HepG2 (cell line): ENCODE measurements around the gene PFKL.

Source experiments
- ATF7 ChIP-seq, 2 experiments: fragments of 450-650 bp in 1 of 2; sonication (generic) in 1 of 2; formaldehyde crosslinking in 1 of 2; IDR thresholded peaks; 2 replicates each; pipeline versions ENCODE4 v1.4.0 to v1.6.1; 2016 to 2020; ENCODE audit warnings: antibody characterized with exemption in 1 of 2, mild to moderate bottlenecking in 1 of 2, missing genetic modification reagents in 1 of 2
- BRCA1 ChIP-seq: sonication (generic); formaldehyde crosslinking; IDR thresholded peaks from 2 replicates; pipeline ENCODE4 v1.4.0; 2020; ENCODE audit warnings: missing genetic modification reagents
- FOSL2 ChIP-seq: sonication (generic); formaldehyde crosslinking; IDR thresholded peaks from 2 replicates; pipeline ENCODE4 v1.4.0; 2020; ENCODE audit warnings: missing genetic modification reagents
- JUND ChIP-seq: sonication (generic); formaldehyde crosslinking; IDR thresholded peaks from 2 replicates; pipeline ENCODE4 v1.8.0; 2022; ENCODE audit warnings: mild to moderate bottlenecking, missing genetic modification reagents
- TBP ChIP-seq: sonication (generic); formaldehyde crosslinking; IDR thresholded peaks from 2 replicates; pipeline ENCODE4 v1.5.0; 2020; ENCODE audit warnings: missing genetic modification reagents
- WIZ ChIP-seq: sonication (generic); formaldehyde crosslinking; IDR thresholded peaks from 2 replicates; pipeline ENCODE4 v1.5.1; 2020; ENCODE audit warnings: mild to moderate bottlenecking, missing genetic modification reagents
- ZBTB1 ChIP-seq: sonication (generic); formaldehyde crosslinking; IDR thresholded peaks from 2 replicates; pipeline ENCODE4 v1.4.0; 2020; ENCODE audit warnings: missing genetic modification reagents, borderline replicate concordance
- ZBTB4 ChIP-seq: sonication (generic); formaldehyde crosslinking; IDR thresholded peaks from 2 replicates; pipeline ENCODE4 v1.4.0; 2020; ENCODE audit warnings: missing genetic modification reagents, mild to moderate bottlenecking, borderline replicate concordance
- ZNF510 ChIP-seq: sonication (generic); formaldehyde crosslinking; IDR thresholded peaks from 2 replicates; pipeline ENCODE4 v1.4.0; 2020; ENCODE audit warnings: low read depth, mild to moderate bottlenecking, missing genetic modification reagents
- ZNF607 ChIP-seq: sonication (generic); formaldehyde crosslinking; IDR thresholded peaks from 2 replicates; pipeline ENCODE4 v1.5.1; 2020; ENCODE audit warnings: missing genetic modification reagents, mild to moderate bottlenecking, borderline replicate concordance

GRCh38 chr21:44314561-44314960 is 14.7 kb downstream of the PFKL start:
- no peak for TF ChIP-seq ZBTB1 (CRISPR knock-in tag)
- TF ChIP-seq BRCA1 (CRISPR knock-in tag): no peak
- TF ChIP-seq ZNF607 (CRISPR knock-in tag): no peak
- TF ChIP-seq ZBTB4 (CRISPR knock-in tag): no peak
- TF ChIP-seq FOSL2 (CRISPR knock-in tag): no peak
- no peak for TF ChIP-seq ATF7 (IDR thresholded peaks at IDR 0.05)
- no peak for TF ChIP-seq ATF7 (CRISPR knock-in tag; IDR thresholded peaks at IDR 0.05)
- TF ChIP-seq TBP (CRISPR knock-in tag): no peak
- TF ChIP-seq ZNF510 (CRISPR knock-in tag): no peak
- no peak for TF ChIP-seq JUND (CRISPR knock-in tag)
- no peak for TF ChIP-seq WIZ
